Fibroblast of upper back skin (primary cell): Measurements from ENCODE around the gene TEX44.

Experiments used
- DNase-seq: peaks from one replicate; pipeline ENCODE4 v3.0.0-alpha.2; 2013

The TEX44 gene

DNA sequence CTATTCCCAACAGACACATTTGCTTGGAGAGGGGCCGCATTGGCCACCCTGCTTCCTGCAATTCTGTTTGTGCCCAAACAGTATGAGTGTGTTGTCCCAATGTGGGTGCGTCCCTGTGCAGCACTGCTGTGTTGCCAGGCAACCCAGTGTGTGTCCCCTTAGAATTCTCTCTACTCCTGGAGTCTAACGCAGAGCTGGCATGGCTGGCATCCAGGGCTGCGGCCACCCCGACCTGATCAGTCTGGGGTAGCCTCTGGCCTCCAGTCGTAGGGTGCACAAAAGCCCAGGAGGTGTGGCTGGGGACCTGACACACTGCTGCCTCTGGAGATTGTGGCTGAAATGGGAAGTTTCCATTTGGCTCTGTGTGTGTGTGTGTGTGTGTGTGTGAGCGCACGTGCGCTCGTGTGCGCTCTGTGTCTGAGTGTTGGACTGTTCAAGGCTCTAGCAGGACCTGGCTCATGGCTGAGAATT is 48.0 kb downstream of the TEX44 start:
- no peak for DNase-seq

GRCh38 chr2:231642631-231643494 is 50.2 kb downstream of the TEX44 start:
- DNase-seq: peak; percentile 89

DNA sequence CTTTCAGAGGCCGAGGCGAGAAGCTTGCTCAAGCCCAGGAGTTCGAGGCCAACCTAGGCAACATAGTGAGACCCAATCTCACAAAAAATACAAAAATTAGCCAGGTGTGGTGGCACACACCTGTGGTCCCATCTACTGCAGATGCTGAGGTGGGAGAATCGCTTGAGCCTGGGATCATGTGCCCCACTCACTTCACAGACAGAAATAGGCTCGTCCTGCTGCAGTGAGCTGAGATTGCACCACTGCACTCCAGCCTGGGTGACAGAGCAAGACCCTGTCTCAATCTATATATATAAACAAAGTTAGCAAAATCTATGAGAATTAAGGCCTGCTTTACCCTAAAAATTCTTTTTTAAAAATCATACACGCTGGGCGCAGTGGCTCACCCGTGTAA is 50.8 kb downstream of the TEX44 start:
- no peak for DNase-seq
